Measurements from ENCODE around the gene CCDC167.

Gene CCDC167

GRCh38 chr6:37481711-37482605, 17.7 kb downstream of the CCDC167 start:
- no peaks in the 10 kb centered on the region for H3K79me2 ChIP-seq (ENCODE audit: control insufficient read depth, insufficient read depth, low read length, unreplicated experiment)
- H3K4me1 ChIP-seq (ENCODE audit: control insufficient read depth, insufficient read depth, low read length, unreplicated experiment), result no peaks in the 10 kb centered on the region
- H3K27me3 ChIP-seq (ENCODE audit: insufficient read depth, low read length), result no peaks in the 10 kb centered on the region
- no peak overlapping the region for H2AFZ ChIP-seq (ENCODE audit: low read length, unreplicated experiment)
- no peak overlapping the region for H3K4me3 ChIP-seq (ENCODE audit: low read depth, low read length)
- no peak overlapping the region for H3K27ac ChIP-seq (ENCODE audit: low read depth, low read length)
- H3K36me3 ChIP-seq (ENCODE audit: insufficient read depth, low read length), result peaks cover 13% of the 10 kb centered on the region; the same call in 1 of the 2 replicates

- H3K27ac ChIP-seq (ENCODE audit: low read depth, low read length), result no peak overlapping the region
- H3K27me3 ChIP-seq (ENCODE audit: insufficient read depth, low read length), result no peaks in the 10 kb centered on the region
- H3K36me3 ChIP-seq (ENCODE audit: insufficient read depth, low read length), result peaks cover 13% of the 10 kb centered on the region; the same call in 1 of the 2 replicates
- H2AFZ ChIP-seq (ENCODE audit: low read length, unreplicated experiment), result no peak overlapping the region
- H3K4me3 ChIP-seq (ENCODE audit: low read depth, low read length), result no peak overlapping the region
- no peaks in the 10 kb centered on the region for H3K4me1 ChIP-seq (ENCODE audit: control insufficient read depth, insufficient read depth, low read length, unreplicated experiment)
- H3K79me2 ChIP-seq (ENCODE audit: control insufficient read depth, insufficient read depth, low read length, unreplicated experiment), result no peaks in the 10 kb centered on the region
Measured at GRCh38 chr6:37480951-37481534, 18.6 kb downstream of the CCDC167 start.

- no peak overlapping the region for H3K4me3 ChIP-seq (ENCODE audit: low read depth, low read length)
- no peaks in the 10 kb centered on the region for H3K79me2 ChIP-seq (ENCODE audit: control insufficient read depth, insufficient read depth, low read length, unreplicated experiment)
- H3K27ac ChIP-seq (ENCODE audit: low read depth, low read length), result no peak overlapping the region
- H2AFZ ChIP-seq (ENCODE audit: low read length, unreplicated experiment), result no peak overlapping the region
- no peaks in the 10 kb centered on the region for H3K27me3 ChIP-seq (ENCODE audit: insufficient read depth, low read length)
- no peaks in the 10 kb centered on the region for H3K4me1 ChIP-seq (ENCODE audit: control insufficient read depth, insufficient read depth, low read length, unreplicated experiment)
- H3K36me3 ChIP-seq (ENCODE audit: insufficient read depth, low read length), result peaks cover 13% of the 10 kb centered on the region; the same call in 1 of the 2 replicates
Measured at GRCh38 chr6:37480118-37480736, 19.5 kb downstream of the CCDC167 start.

GRCh38 chr6:37479266-37479854, 20.3 kb downstream of the CCDC167 start:
- peaks cover 19% of the 10 kb centered on the region; the same call in 1 of the 2 replicates for H3K36me3 ChIP-seq (ENCODE audit: insufficient read depth, low read length)
- H3K27me3 ChIP-seq (ENCODE audit: insufficient read depth, low read length), result no peaks in the 10 kb centered on the region
- no peaks in the 10 kb centered on the region for H3K79me2 ChIP-seq (ENCODE audit: control insufficient read depth, insufficient read depth, low read length, unreplicated experiment)
- no peak overlapping the region for H3K4me3 ChIP-seq (ENCODE audit: low read depth, low read length)
- H3K4me1 ChIP-seq (ENCODE audit: control insufficient read depth, insufficient read depth, low read length, unreplicated experiment), result no peaks in the 10 kb centered on the region
- H2AFZ ChIP-seq (ENCODE audit: low read length, unreplicated experiment), result no peak overlapping the region
- H3K27ac ChIP-seq (ENCODE audit: low read depth, low read length), result no peak overlapping the region

GRCh38 chr6:37478827-37479226, 20.9 kb downstream of the CCDC167 start:
- Histone ChIP-seq H3K27ac (ENCODE audit: low read depth, low read length) (no peak overlapping the region), H3K79me2 (ENCODE audit: control insufficient read depth, insufficient read depth, low read length, unreplicated experiment) (no peaks in the 10 kb centered on the region), H3K27me3 (ENCODE audit: insufficient read depth, low read length) (no peaks in the 10 kb centered on the region), H3K4me1 (ENCODE audit: control insufficient read depth, insufficient read depth, low read length, unreplicated experiment) (no peaks in the 10 kb centered on the region), H2AFZ (ENCODE audit: low read length, unreplicated experiment) (no peak overlapping the region), H3K4me3 (ENCODE audit: low read depth, low read length) (no peak overlapping the region), H3K36me3 (ENCODE audit: insufficient read depth, low read length) (peaks cover 19% of the 10 kb centered on the region; the same call in 1 of the 2 replicates)

- peaks cover 26% of the 10 kb centered on the region; the same call in 1 of the 2 replicates for H3K36me3 ChIP-seq (ENCODE audit: insufficient read depth, low read length)
- H2AFZ ChIP-seq (ENCODE audit: low read length, unreplicated experiment), result no peak overlapping the region
Measured at GRCh38 chr6:37477656-37478435, 21.8 kb downstream of the CCDC167 start.

GRCh38 chr6:37477191-37477590, 22.5 kb downstream of the CCDC167 start:
- Histone ChIP-seq H3K4me1 (ENCODE audit: control insufficient read depth, insufficient read depth, low read length, unreplicated experiment) (no peaks in the 10 kb centered on the region), H3K79me2 (ENCODE audit: control insufficient read depth, insufficient read depth, low read length, unreplicated experiment) (no peaks in the 10 kb centered on the region), H3K27ac (ENCODE audit: low read depth, low read length) (no peak overlapping the region), H3K27me3 (ENCODE audit: insufficient read depth, low read length) (no peaks in the 10 kb centered on the region), H3K36me3 (ENCODE audit: insufficient read depth, low read length) (peaks cover 30% of the 10 kb centered on the region; the same call in 1 of the 2 replicates), H2AFZ (ENCODE audit: low read length, unreplicated experiment) (no peak overlapping the region), H3K4me3 (ENCODE audit: low read depth, low read length) (no peak overlapping the region)

More at GRCh38 chr6:37477656-37478435, 21.8 kb downstream of the CCDC167 start:
- H3K4me3 ChIP-seq (ENCODE audit: low read depth, low read length), result no peak overlapping the region
- no peaks in the 10 kb centered on the region for H3K27me3 ChIP-seq (ENCODE audit: insufficient read depth, low read length)
- no peaks in the 10 kb centered on the region for H3K79me2 ChIP-seq (ENCODE audit: control insufficient read depth, insufficient read depth, low read length, unreplicated experiment)
- H3K27ac ChIP-seq (ENCODE audit: low read depth, low read length), result no peak overlapping the region
- no peaks in the 10 kb centered on the region for H3K4me1 ChIP-seq (ENCODE audit: control insufficient read depth, insufficient read depth, low read length, unreplicated experiment)

GRCh38 chr6:37474316-37474715, 25.4 kb downstream of the CCDC167 start:
- Histone ChIP-seq H2AFZ (ENCODE audit: low read length, unreplicated experiment) (no peak overlapping the region), H3K4me3 (ENCODE audit: low read depth, low read length) (no peak overlapping the region), H3K79me2 (ENCODE audit: control insufficient read depth, insufficient read depth, low read length, unreplicated experiment) (no peaks in the 10 kb centered on the region), H3K27ac (ENCODE audit: low read depth, low read length) (no peak overlapping the region), H3K36me3 (ENCODE audit: insufficient read depth, low read length) (peaks cover 33% of the 10 kb centered on the region; the same call in 1 of the 2 replicates), H3K27me3 (ENCODE audit: insufficient read depth, low read length) (no peaks in the 10 kb centered on the region), H3K4me1 (ENCODE audit: control insufficient read depth, insufficient read depth, low read length, unreplicated experiment) (no peaks in the 10 kb centered on the region)

- Histone ChIP-seq H3K4me3 (ENCODE audit: low read depth, low read length) (no peak overlapping the region), H3K36me3 (ENCODE audit: insufficient read depth, low read length) (peaks cover 30% of the 10 kb centered on the region; the same call in 1 of the 2 replicates), H3K79me2 (ENCODE audit: control insufficient read depth, insufficient read depth, low read length, unreplicated experiment) (no peaks in the 10 kb centered on the region), H2AFZ (ENCODE audit: low read length, unreplicated experiment) (no peak overlapping the region), H3K27me3 (ENCODE audit: insufficient read depth, low read length) (no peaks in the 10 kb centered on the region), H3K4me1 (ENCODE audit: control insufficient read depth, insufficient read depth, low read length, unreplicated experiment) (no peaks in the 10 kb centered on the region), H3K27ac (ENCODE audit: low read depth, low read length) (no peak overlapping the region)
Measured at GRCh38 chr6:37473364-37474095, 26.2 kb downstream of the CCDC167 start.
